HCT116 (cell line): ENCODE results near the gene TUBB8. TPM values are rescaled to one million over a fixed set of nuclear protein-coding genes. Genes with fewer than 3 reads are reported as not detected.

Experiments
- ATAC-seq: fragments of 200-7000 bp; cut with Tn5 transposase; 2 replicates; pipeline ENCODE4 v1.9.1; 2020; ENCODE audit warnings: mild to moderate bottlenecking, moderate library complexity
- BruUV-seq: library from RNA; stranded (reverse); fragments of 400-500 nt; replicated peaks from 2 replicates; lab custom pipeline; 2021; lab: Mats Ljungman, UMichigan
- CTCF ChIA-PET: fragments of 300-600 bp; sonication (Branson Sonifier 250); formaldehyde crosslinking; loops from one replicate; lab custom pipeline; 2021; ENCODE audit warnings: antibody characterized with exemption; lab: Charles Lee
- POLR2A ChIA-PET: fragments of 300-600, 350-600 bp; sonication (Branson Sonifier 250); formaldehyde crosslinking; loops from one replicate; lab custom pipeline; 2021; ENCODE audit warnings: antibody characterized with exemption; lab: Charles Lee
- RAD21 ChIA-PET, 2 experiments: fragments of 300-600 bp; sonication (Branson Sonifier 250); formaldehyde crosslinking; loops; one replicate each; lab custom pipeline; 2023; ENCODE audit warnings: low total read pairs in 2 of 2; ENCODE audit not compliant: uncharacterized antibody in 2 of 2, unreplicated experiment in 2 of 2, low non-redundant PET in 1 of 2; lab: Charles Lee
- DNase-seq: peaks from one replicate; pipeline ENCODE4 v3.0.0-alpha.2; 2010; ENCODE audit warnings: low read depth, low spot score
- H2AFZ ChIP-seq: fragments of 200-600 bp; shearing (Covaris generic), sonication (generic); 2 replicates; pipeline ENCODE4 v1.6.1; 2017; ENCODE audit warnings: low read depth, mixed run types, mixed read lengths, antibody characterized with exemption, low read length; ENCODE audit not compliant: poor library complexity, severe bottlenecking
- H3K27ac ChIP-seq: 2 replicates; pipeline ENCODE4 v1.5.1; 2012; ENCODE audit warnings: low read depth, low read length
- H3K27me3 ChIP-seq: fragments of 200-600 bp; sonication (generic); 2 replicates; pipeline ENCODE4 v1.6.1; 2016; ENCODE audit warnings: mixed run types, low read length, mixed read lengths; ENCODE audit not compliant: insufficient read depth
- H3K36me3 ChIP-seq, 2 experiments: fragments of 200-500 bp in 1 of 2; fragments of 200-600 bp in 1 of 2; sonication (Bioruptor generic) in 1 of 2; sonication (generic) in 1 of 2; 2 replicates each; pipeline versions ENCODE4 v1.5.1 to v1.6.1; 2014 to 2016; ENCODE audit warnings: low read length in 2 of 2, inconsistent platforms in 1 of 2, mixed read lengths in 1 of 2, mixed run types in 1 of 2; ENCODE audit not compliant: insufficient read depth in 2 of 2, control insufficient read depth in 1 of 2
- H3K4me1 ChIP-seq, 2 experiments: fragments of 200-600 bp in 1 of 2; sonication (generic) in 1 of 2; 2 replicates each; pipeline versions ENCODE4 v1.5.1 to v1.6.1; 2012 to 2017; ENCODE audit warnings: low read length in 2 of 2, inconsistent platforms in 1 of 2, mild to moderate bottlenecking in 1 of 2, mixed read lengths in 1 of 2, mixed run types in 1 of 2, moderate library complexity in 1 of 2; ENCODE audit not compliant: insufficient read depth in 2 of 2, control insufficient read depth in 1 of 2
- H3K4me2 ChIP-seq: fragments of 200-600 bp; sonication (generic); 2 replicates; pipeline ENCODE4 v1.6.1; 2017; ENCODE audit warnings: mixed run types, low read length, mixed read lengths
- H3K4me3 ChIP-seq, 2 experiments: fragments of 200-600 bp in 1 of 2; sonication (generic) in 1 of 2; replicated peaks in 1 of 2; 2 replicates each; pipeline ENCODE4 v1.5.1; 2011 to 2016; ENCODE audit warnings: low read length in 2 of 2, control low read depth in 1 of 2, low read depth in 1 of 2, mild to moderate bottlenecking in 1 of 2, mixed read lengths in 1 of 2, mixed run types in 1 of 2
- H3K79me2 ChIP-seq: fragments of 200-600 bp; sonication (generic); 2 replicates; pipeline ENCODE4 v1.6.1; 2017; ENCODE audit warnings: mild to moderate bottlenecking, mixed run types, low read length, moderate library complexity, mixed read lengths; ENCODE audit not compliant: insufficient read depth
- H3K9ac ChIP-seq: fragments of 200-600 bp; sonication (generic); 2 replicates; pipeline ENCODE4 v1.6.1; 2016; ENCODE audit warnings: low read length, mixed read lengths
- H3K9me2 ChIP-seq: fragments of 200-600 bp; sonication (generic), shearing (Covaris generic); 2 replicates; pipeline ENCODE4 v1.6.1; 2017; ENCODE audit warnings: mixed run types, mild to moderate bottlenecking, moderate library complexity; ENCODE audit not compliant: insufficient read depth
- H3K9me3 ChIP-seq, 2 experiments: fragments of 200-500 bp in 1 of 2; fragments of 200-600 bp in 1 of 2; sonication (Bioruptor generic) in 1 of 2; sonication (generic) in 1 of 2; 2 replicates each; pipeline ENCODE4 v1.6.1; 2014 to 2017; ENCODE audit warnings: low read length in 2 of 2, mixed read lengths in 2 of 2, inconsistent platforms in 1 of 2, low read depth in 1 of 2, mild to moderate bottlenecking in 1 of 2, mixed run types in 1 of 2, moderate library complexity in 1 of 2; ENCODE audit not compliant: control insufficient read depth in 1 of 2, insufficient read depth in 1 of 2
- H4K20me1 ChIP-seq: fragments of 200-600 bp; sonication (generic), shearing (Covaris generic); 2 replicates; pipeline ENCODE4 v1.6.1; 2017; ENCODE audit warnings: mixed run types, mild to moderate bottlenecking, moderate library complexity; ENCODE audit not compliant: insufficient read depth
- CEBPB ChIP-seq: IDR thresholded peaks from 2 replicates; pipeline ENCODE4 v1.6.1; 2012; ENCODE audit warnings: low read depth
- CTCF ChIP-seq, 3 experiments: fragments of 200-600 bp in 1 of 3; sonication (generic) in 1 of 3; IDR thresholded peaks in 2 of 3; conservative IDR thresholded peaks in 1 of 3; 2 replicates each; pipeline ENCODE4 v1.5.1; 2012 to 2017; ENCODE audit warnings: low read depth in 2 of 3, low read length in 2 of 3, antibody characterized with exemption in 1 of 3, borderline replicate concordance in 1 of 3, control low read depth in 1 of 3, mild to moderate bottlenecking in 1 of 3, mixed read lengths in 1 of 3, mixed run types in 1 of 3, moderate library complexity in 1 of 3; ENCODE audit not compliant: insufficient read depth in 1 of 3
- JUND ChIP-seq: IDR thresholded peaks from 2 replicates; pipeline ENCODE4 v1.6.1; 2012
- POLR2A ChIP-seq: IDR thresholded peaks from 2 replicates; pipeline ENCODE4 v1.7.0; 2011; ENCODE audit warnings: borderline replicate concordance; ENCODE audit not compliant: insufficient read depth, insufficient read length; ENCODE audit errors: extremely low read depth
- TCF7L2 ChIP-seq: IDR thresholded peaks from 2 replicates; pipeline ENCODE4 v1.7.0; 2011; ENCODE audit warnings: borderline replicate concordance, inconsistent platforms; ENCODE audit not compliant: insufficient read depth, insufficient read length; ENCODE audit errors: extremely low read depth
- intact Hi-C: fragments of 100-400 bp; cut with micrococcal nuclease; formaldehyde crosslinking; loops from 2 replicates; pipeline ENCODE4 v1.10.0; 2022
- total RNA-seq: library from RNA; stranded (reverse); gene quantifications from one replicate; pipeline ENCODE4 v1.2.1, GENCODE V29; 2021; ENCODE audit not compliant: unreplicated experiment

TUBB8 gene
- total RNA-seq, 1 experiment from 2014 or later, result 0.39 TPM

DNA sequence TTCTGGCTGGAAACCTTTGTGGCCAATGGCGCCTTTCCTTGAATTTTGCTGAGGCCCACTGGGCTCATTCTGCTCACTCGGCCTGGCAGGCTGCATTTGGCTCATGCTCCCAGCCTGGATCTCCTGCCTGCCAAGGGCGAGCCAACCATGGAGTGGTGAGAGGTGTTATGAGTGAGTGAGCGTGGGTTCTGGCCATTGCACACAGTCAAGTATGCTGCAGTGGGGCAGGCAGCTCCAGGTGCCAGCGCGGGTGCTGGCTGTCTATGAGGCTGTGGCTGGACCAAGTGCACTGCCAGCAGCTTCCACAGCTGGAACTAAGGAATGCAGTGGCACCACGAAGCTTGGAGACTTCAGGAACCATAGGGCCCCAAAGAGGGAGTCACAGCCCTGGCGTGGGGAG, 42.2 kb upstream of the TUBB8 start:
- no peak overlapping the region for H3K4me3 ChIP-seq
- no peak for DNase-seq
- H3K27me3 ChIP-seq, result no peaks in the 10 kb centered on the region
- H2AFZ ChIP-seq, result no peak overlapping the region
- H4K20me1 ChIP-seq, result no peaks in the 10 kb centered on the region
- ChIA-PET POLR2A (no interaction called here), RAD21 (no interaction called here), CTCF (no interaction called here)
- no peaks in the 10 kb centered on the region for H3K36me3 ChIP-seq
- no peak for ATAC-seq
- H3K9ac ChIP-seq, result no peak overlapping the region
- no peaks in the 10 kb centered on the region for H3K79me2 ChIP-seq
- no peak overlapping the region for H3K27ac ChIP-seq
- intact Hi-C loops, result no loop called here
- H3K4me1 ChIP-seq, result peaks cover 19 to 28% of the 10 kb centered on the region in 2 experiments
- peaks cover 3 to 11% of the 10 kb centered on the region in 2 experiments; a peak in 2 of 4 replicates for H3K9me3 ChIP-seq
- no TSS peak for BruUV-seq
- H3K9me2 ChIP-seq, result no peaks in the 10 kb centered on the region
- no peak overlapping the region for H3K4me2 ChIP-seq
- TF ChIP-seq POLR2A (no peak), TCF7L2 (no peak)
- TF ChIP-seq, all 23 proteins: peak for 0

DNA sequence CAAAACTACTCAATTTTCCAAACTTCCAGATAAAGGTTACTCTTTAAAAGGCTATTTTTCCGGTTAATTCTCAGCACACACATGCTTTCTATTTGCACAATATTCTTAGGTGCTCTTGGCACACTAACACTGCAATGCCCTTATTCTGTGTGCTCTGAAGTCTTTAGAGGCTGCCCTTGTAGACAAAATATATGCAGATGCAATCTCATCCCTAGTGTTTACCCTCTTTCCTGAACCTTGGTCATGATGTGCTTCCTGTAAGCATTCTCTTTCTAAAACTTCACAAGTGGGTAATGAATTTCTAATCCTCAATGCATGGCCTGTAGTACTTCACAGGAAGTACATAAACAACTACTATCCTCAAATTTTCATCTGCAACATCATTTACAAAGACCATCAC, 41.1 kb upstream of the TUBB8 start:
- Histone ChIP-seq H3K9me3 (peaks cover 3 to 5% of the 10 kb centered on the region in 2 experiments; a peak in 1 of 4 replicates), H3K79me2 (no peaks in the 10 kb centered on the region), H3K27me3 (no peaks in the 10 kb centered on the region), H3K27ac (no peak overlapping the region), H3K9ac (no peak overlapping the region), H3K4me1 (peaks cover 19 to 28% of the 10 kb centered on the region in 2 experiments), H2AFZ (no peak overlapping the region), H3K36me3 (no peaks in the 10 kb centered on the region), H4K20me1 (no peaks in the 10 kb centered on the region), H3K4me2 (no peak overlapping the region)
- ChIA-PET POLR2A (no interaction called here), CTCF (interaction anchor here (1.0 kb wide), 1 partner anchor 14 kb away, joined by 3 read pairs; no protein-coding TSS in a partner anchor), RAD21 (no interaction called here)
- no peak for DNase-seq
- no peak for ATAC-seq
- TF ChIP-seq CEBPB, result no peak
- TF ChIP-seq JUND, result no peak
- TF ChIP-seq CTCF (IDR thresholded peaks at IDR 0.05 in 2 of 3, conservative IDR thresholded peaks at IDR 0.05 in 1 of 3; ENCODE audit: borderline replicate concordance in 1 of 3, insufficient read depth in 1 of 3, low read depth in 2 of 3, low read length in 2 of 3), result no peak
- TF ChIP-seq, all 23 proteins: peak for 0
- intact Hi-C loops, result no loop called here
- BruUV-seq, result no TSS peak
- H3K9me2 ChIP-seq, result no peaks in the 10 kb centered on the region
- no peak overlapping the region for H3K4me3 ChIP-seq
